Astrocyte of the cerebellum (primary cell): Measurements from ENCODE around the gene SREBF1.
A peak's percentile ranks its signal among the peaks of the same experiment; 100 is the strongest.

Experiments
- DNase-seq: peaks from one replicate; pipeline ENCODE4 v3.0.0-alpha.2; 2011; ENCODE audit warnings: low read depth
- H3K4me3 ChIP-seq: 2 replicates; pipeline ENCODE4 v1.5.1; 2011; ENCODE audit warnings: mild to moderate bottlenecking, low read depth, low read length, moderate library complexity
- CTCF ChIP-seq: IDR thresholded peaks from 2 replicates; pipeline ENCODE4 v1.5.1; 2012; ENCODE audit warnings: low read length, low read depth, moderate library complexity, mild to moderate bottlenecking; ENCODE audit errors: missing control alignments
- in situ Hi-C: cut with HindIII; loops from 2 replicates; pipeline ENCODE4 v1.10.0; 2017; ENCODE audit warnings: low sequenced_read_pairs

Gene SREBF1

DNA sequence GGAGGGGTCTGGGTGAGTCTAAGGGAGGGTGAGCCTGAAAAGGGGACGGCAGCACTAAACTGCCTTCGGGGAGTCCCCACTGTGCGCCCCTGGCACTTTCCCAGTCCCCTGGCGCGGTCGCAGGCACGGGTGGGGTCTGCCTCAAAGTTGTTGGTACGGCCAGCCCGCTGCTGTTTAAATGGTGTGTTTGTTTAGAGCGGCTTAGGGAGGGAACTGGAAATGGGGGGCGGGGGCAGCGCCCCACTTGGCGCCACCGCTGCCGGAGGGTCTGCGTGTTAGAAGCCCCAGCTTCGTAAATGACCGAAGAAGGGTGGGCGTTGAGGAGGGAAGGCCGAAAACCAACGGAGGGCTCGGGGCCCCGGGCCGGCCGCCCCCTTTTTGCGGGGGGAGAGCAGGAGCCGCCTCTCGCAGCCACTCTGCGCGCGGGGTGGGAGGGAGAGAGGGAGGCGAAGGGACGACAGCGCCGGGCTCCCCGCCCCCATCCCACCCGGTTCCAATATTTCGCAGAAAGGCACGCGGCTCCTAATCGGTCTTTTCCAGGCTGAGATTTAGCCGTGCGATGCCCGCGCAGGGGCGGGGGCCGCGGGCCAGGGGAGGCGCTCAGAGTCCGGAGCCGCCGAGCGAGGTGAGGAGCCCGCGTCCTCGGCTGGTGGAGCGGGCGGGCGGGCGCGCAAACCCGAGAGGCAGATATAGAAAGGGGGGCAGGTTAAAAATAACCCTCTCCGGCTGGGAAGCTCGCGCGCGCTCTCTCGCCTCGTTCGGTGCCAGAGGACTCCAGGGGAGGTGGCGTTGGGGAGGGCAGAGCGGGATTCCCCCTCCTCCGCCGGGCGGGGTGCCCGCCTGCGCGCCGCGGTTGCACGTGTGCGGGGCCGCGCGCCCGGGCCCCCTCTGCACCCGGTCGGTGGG lies 54.9 kb downstream of the SREBF1 start:
- peak overlapping the region; percentile 37 for H3K4me3 ChIP-seq
- no peak for DNase-seq
- in situ Hi-C loops, result no loop called here
- no peak for TF ChIP-seq CTCF

DNA sequence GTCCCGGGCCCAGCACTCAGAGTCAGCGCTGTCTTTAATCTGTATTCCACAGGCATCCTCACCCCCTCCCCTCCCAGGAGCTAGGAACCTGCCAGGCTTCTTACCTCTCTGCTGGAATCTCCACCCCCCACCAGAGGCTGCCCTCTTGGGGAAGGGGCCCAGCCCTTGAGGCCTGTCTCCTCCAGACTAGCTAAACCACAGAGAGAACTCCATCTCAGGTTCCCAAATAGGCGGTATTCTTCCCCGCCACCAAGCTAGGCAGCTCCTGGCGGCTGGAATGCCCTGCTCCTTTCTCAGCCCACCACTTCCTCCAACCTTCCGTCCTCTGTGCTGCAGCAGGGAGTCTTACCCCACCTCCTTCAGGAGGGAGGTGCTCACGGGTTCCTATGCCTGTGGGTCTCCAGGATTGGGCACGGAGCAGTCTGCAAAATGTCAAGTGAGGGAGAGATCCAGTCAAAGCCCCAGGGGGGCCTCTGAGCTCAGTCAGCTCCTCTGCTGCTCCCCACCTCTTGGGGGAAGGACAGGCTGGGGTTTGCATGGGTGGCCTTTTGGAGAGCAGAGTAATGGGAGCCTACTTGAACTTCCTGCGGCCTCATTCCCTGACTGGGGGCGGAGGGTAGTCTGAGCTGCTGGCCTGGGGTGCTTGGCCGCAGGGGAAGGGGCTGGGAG lies 55.7 kb downstream of the SREBF1 start:
- DNase-seq, result peak; percentile 39
- TF ChIP-seq CTCF, result peak; percentile 68
- H3K4me3 ChIP-seq, result peak overlapping the region; percentile 5
- in situ Hi-C loops, result no loop called here

GRCh38 chr17:17779015-17779611 lies 57.7 kb downstream of the SREBF1 start:
- no peak for DNase-seq
- in situ Hi-C loops, result no loop called here
- no peak overlapping the region for H3K4me3 ChIP-seq
- TF ChIP-seq CTCF, result no peak

DNA sequence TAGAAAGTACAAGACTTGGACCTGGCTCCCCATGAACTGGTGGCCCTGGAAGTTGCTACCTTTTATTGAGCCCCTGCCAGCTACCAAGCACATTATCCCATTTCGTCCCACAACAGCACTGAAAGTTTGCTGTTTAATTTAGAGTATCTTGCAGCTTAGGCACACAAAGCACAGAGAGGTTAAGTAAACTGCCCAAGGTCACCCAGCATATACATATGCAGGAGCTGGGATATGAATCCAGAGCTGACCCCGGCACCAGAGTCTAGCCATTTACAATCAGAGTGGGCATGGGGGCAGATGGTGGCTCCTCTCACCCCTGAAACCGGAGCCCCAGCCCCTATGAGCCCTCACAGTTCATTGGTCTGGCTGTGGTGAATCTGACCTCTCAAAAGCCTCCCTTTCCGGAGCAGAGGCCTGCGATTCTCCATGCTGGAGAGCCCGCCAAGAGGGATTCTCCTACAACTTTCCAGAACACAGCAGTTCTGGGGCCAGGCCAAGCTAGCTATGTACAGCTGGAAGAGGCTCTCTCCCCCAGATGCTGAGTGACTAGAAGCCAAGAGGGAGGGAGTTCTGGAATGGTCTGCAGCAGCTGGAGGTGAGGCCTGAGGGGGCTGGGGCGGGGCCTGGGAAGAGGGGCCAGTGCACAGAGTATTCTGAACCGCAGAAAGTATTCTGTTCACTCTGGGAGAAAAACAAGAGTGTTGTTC lies 58.3 kb downstream of the SREBF1 start:
- DNase-seq, result peak; percentile 74
- H3K4me3 ChIP-seq, result no peak overlapping the region
- in situ Hi-C loops, result no loop called here
- TF ChIP-seq CTCF, result no peak

- no peak for TF ChIP-seq CTCF
- no peak for DNase-seq
- H3K4me3 ChIP-seq, result no peak overlapping the region
- in situ Hi-C loops, result no loop called here
Observed at GRCh38 chr17:17776889-17777288, 59.9 kb downstream of the SREBF1 start.
